Esophagus muscularis mucosa (tissue), 4 donors: ENCODE measurements around the gene GPSM1.

Source experiments
- CTCF ChIP-seq, 3 experiments: fragments of 200-600 bp in 2 of 3; fragments of 450-650 bp in 1 of 3; sonication (generic) in 2 of 3; IDR thresholded peaks; one replicate each; pipeline ENCODE4 v1.5.1; 2017 to 2019; ENCODE audit warnings: antibody characterized with exemption in 3 of 3, mild to moderate bottlenecking in 2 of 3, moderate library complexity in 1 of 3
- EP300 ChIP-seq: sonication (generic); formaldehyde crosslinking; IDR thresholded peaks from one replicate; pipeline ENCODE4 v1.6.1; 2017; ENCODE audit warnings: antibody characterized with exemption
- POLR2A ChIP-seq: fragments of 450-650 bp; IDR thresholded peaks from one replicate; pipeline ENCODE4 v1.6.1; 2017; ENCODE audit warnings: antibody characterized with exemption, moderate library complexity, mild to moderate bottlenecking, low read depth

GRCh38 chr9:136381311-136381710 is 54.0 kb downstream of the GPSM1 start:
- no peak for TF ChIP-seq CTCF (IDR thresholded peaks at IDR 0.05)
- no peak for TF ChIP-seq POLR2A
- TF ChIP-seq EP300 = no peak
